Ascending aorta (tissue), 2 donors: ENCODE data around the gene PTCHD4. TPM values are rescaled to one million over a fixed set of nuclear protein-coding genes. Genes with fewer than 3 reads are reported as not detected.

Experiments used
- DNase-seq, 2 donors: peaks; one replicate each; pipeline ENCODE4 v3.0.0-alpha.2; 2019; ENCODE audit warnings: low spot score in 2 of 2
- H3K27ac ChIP-seq, 2 donors: fragments of 200-600 bp; sonication (generic); one replicate each; pipeline ENCODE4 v1.5.1; 2016 to 2017; ENCODE audit warnings: mild to moderate bottlenecking in 1 of 2
- H3K27me3 ChIP-seq: fragments of 200-600 bp; sonication (generic); one replicate; pipeline ENCODE4 v1.5.1; 2017
- H3K36me3 ChIP-seq, 2 donors: fragments of 200-600 bp; sonication (generic); one replicate each; pipeline ENCODE4 v1.5.1; 2016
- H3K4me1 ChIP-seq, 2 donors: fragments of 200-600 bp; sonication (generic); one replicate each; pipeline ENCODE4 v1.5.1; 2016 to 2017; ENCODE audit warnings: mild to moderate bottlenecking in 1 of 2
- H3K4me3 ChIP-seq, 2 donors: fragments of 200-600 bp; sonication (generic); one replicate each; pipeline ENCODE4 v1.5.1; 2016 to 2017; ENCODE audit warnings: mild to moderate bottlenecking in 1 of 2
- H3K9me3 ChIP-seq, 2 donors: fragments of 200-600 bp; sonication (generic); one replicate each; pipeline ENCODE4 v1.5.1; 2016
- intact Hi-C: fragments of 100-400 bp; cut with DNase I; formaldehyde crosslinking; loops from one replicate; pipeline ENCODE4 v1.15.1; 2023
- total RNA-seq: library from RNA; depleted of rRNA; stranded (reverse); fragments of >200 nt; gene quantifications from one replicate; pipeline ENCODE4 v1.1.0, GENCODE V29; 2016
- TF ChIP-seq, protein P1 (sequence below), 3 experiments: fragments of 200-600 bp in 2 of 3; fragments of 450-650 bp in 1 of 3; sonication (generic) in 2 of 3; IDR thresholded peaks; one replicate each; pipeline ENCODE4 v1.5.1; 2016 to 2019; ENCODE audit warnings: antibody characterized with exemption in 3 of 3, mild to moderate bottlenecking in 1 of 3, moderate library complexity in 1 of 3

PTCHD4 gene
- total RNA-seq, 1 donor from 2014 or later: 0.32 TPM

DNA sequence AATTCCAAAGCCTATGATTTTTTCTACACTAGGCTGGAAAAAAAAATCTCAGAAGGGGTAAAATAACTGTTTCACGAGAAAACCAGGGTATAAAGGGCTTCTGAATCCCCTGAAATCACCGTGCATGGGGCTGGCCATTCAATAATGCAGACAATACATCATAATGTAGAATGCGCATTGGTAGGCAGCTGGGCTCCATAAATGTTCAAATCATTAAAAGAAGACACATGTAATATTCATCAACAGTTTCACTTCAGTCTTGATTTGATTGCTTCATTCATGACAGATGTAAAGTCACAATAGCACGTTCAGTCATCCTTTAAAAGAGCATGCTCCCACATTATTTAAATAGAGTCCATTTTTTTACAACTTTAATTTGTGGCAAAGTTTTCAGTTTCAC, 20.5 kb downstream of the PTCHD4 start:
- Histone ChIP-seq H3K4me3 (no peak overlapping the region), H3K9me3 (no peaks in the 10 kb centered on the region), H3K27me3 (no peaks in the 10 kb centered on the region), H3K27ac (no peak overlapping the region), H3K4me1 (no peaks in the 10 kb centered on the region), H3K36me3 (no peaks in the 10 kb centered on the region)
- intact Hi-C loops: no loop called here
- TF ChIP-seq, protein P1, sequence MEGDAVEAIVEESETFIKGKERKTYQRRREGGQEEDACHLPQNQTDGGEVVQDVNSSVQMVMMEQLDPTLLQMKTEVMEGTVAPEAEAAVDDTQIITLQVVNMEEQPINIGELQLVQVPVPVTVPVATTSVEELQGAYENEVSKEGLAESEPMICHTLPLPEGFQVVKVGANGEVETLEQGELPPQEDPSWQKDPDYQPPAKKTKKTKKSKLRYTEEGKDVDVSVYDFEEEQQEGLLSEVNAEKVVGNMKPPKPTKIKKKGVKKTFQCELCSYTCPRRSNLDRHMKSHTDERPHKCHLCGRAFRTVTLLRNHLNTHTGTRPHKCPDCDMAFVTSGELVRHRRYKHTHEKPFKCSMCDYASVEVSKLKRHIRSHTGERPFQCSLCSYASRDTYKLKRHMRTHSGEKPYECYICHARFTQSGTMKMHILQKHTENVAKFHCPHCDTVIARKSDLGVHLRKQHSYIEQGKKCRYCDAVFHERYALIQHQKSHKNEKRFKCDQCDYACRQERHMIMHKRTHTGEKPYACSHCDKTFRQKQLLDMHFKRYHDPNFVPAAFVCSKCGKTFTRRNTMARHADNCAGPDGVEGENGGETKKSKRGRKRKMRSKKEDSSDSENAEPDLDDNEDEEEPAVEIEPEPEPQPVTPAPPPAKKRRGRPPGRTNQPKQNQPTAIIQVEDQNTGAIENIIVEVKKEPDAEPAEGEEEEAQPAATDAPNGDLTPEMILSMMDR (IDR thresholded peaks at IDR 0.05): no peak
- DNase-seq: no peak

DNA sequence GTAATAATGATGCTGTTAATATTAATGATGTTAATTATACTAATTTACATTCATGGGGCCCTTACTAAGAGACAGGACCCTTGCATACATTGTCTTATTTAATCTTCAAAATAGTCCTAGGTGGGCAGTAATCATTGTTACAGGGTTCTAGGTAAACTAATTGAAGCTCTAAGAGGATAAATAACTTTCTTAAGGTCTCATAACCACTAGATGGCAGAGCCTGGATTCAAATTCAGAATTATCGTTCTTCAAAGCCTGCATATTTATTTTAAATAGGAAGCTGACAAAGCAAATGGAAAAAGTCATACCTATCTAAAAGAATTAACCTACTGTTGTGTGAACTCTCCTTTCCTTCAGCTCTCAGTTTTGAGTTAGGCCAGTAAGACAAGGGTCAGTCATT, 23.5 kb downstream of the PTCHD4 start:
- H3K9me3 ChIP-seq: no peaks in the 10 kb centered on the region
- intact Hi-C loops: no loop called here
- TF ChIP-seq, protein P1 (IDR thresholded peaks at IDR 0.05): no peak
- H3K36me3 ChIP-seq: no peaks in the 10 kb centered on the region
- no peak overlapping the region for H3K4me3 ChIP-seq
- H3K27me3 ChIP-seq: no peaks in the 10 kb centered on the region
- H3K27ac ChIP-seq: no peak overlapping the region
- H3K4me1 ChIP-seq: no peaks in the 10 kb centered on the region
- DNase-seq: no peak

DNA sequence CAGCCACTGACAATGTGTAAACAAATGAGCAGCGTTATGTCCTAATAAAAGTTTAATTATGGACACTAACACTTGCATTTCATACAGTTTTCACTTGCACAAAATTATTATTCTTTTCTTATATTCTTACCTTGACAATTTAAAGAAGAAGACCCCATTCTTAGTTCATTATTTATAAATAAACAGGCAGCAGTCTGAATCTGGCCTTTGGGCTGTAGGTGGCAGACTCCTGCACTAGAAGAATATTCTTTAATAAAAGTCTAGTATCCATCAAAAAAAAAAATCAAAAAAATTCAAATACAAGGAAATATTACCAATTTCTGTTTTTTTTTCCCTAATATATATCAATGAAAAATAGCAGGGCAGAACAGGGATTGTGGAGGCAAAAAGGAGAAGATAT, 24.8 kb downstream of the PTCHD4 start:
- no peak overlapping the region for H3K27ac ChIP-seq
- no peak overlapping the region for H3K4me3 ChIP-seq
- H3K4me1 ChIP-seq: no peaks in the 10 kb centered on the region
- no peaks in the 10 kb centered on the region for H3K36me3 ChIP-seq
- no peaks in the 10 kb centered on the region for H3K9me3 ChIP-seq
- intact Hi-C loops: no loop called here
- no peak for DNase-seq
- TF ChIP-seq, protein P1 (IDR thresholded peaks at IDR 0.05): no peak
- H3K27me3 ChIP-seq: no peaks in the 10 kb centered on the region

DNA sequence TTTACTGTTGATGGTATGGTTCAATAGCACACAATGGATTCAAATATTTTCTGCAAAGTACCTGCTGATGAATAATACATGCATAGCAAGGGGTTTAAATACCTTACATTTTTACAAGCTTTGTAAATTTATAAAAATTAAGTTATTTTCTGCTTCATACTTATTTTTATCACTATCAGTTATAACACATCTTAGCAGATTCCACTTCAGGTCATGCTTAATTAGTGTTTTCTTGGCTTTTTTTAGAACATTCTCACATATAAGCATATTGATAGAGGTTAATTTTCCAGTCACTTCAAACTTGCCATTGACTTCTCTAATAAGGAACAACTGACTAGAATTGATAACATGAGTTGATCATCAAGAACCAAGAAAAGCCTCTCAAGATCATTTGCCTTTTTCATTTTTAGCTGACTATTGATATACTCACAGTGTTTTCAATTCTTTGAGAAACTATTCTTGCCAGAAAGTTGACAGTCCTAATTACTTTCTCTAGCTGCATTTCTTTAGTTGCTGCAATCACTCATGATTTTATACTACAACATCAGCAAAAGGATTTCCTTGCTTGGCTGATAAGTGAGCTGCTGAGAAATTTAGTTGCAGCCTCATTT, 25.8 kb downstream of the PTCHD4 start:
- intact Hi-C loops: no loop called here
- Histone ChIP-seq H3K36me3 (no peaks in the 10 kb centered on the region), H3K4me3 (no peak overlapping the region), H3K27me3 (no peaks in the 10 kb centered on the region), H3K27ac (no peak overlapping the region), H3K4me1 (no peaks in the 10 kb centered on the region), H3K9me3 (no peaks in the 10 kb centered on the region)
- no peak for DNase-seq
- TF ChIP-seq, protein P1 (IDR thresholded peaks at IDR 0.05): no peak

DNA sequence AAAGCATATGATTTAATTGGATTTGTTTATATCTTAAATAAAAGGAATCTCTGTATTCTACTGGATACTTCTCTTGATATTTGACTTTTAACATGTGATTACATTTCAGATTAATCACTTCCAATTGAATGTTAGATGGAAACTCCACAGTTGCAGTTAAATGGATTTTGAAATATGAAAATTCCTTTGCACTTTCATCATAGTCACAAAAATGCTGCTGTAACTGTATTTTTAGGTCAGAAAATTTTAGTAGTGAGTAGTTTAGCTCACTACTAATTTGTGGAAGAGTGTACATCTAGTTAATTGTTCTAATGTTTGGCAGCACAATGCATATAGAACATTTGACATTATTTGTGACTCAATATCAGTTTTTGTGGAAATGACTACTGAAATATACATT, 26.8 kb downstream of the PTCHD4 start:
- no peak for DNase-seq
- Histone ChIP-seq H3K27ac (no peak overlapping the region), H3K4me1 (no peaks in the 10 kb centered on the region), H3K9me3 (no peaks in the 10 kb centered on the region), H3K27me3 (no peaks in the 10 kb centered on the region), H3K4me3 (no peak overlapping the region), H3K36me3 (no peaks in the 10 kb centered on the region)
- intact Hi-C loops: no loop called here
- TF ChIP-seq, protein P1 (IDR thresholded peaks at IDR 0.05): no peak
